GM21825 (cell line): ENCODE results near the gene KCNAB2.

Source experiments
- ATAC-seq: cut with Tn5 transposase; IDR thresholded peaks from one replicate; pipeline ENCODE4 v1.9.1; 2021; ENCODE audit warnings: mild to moderate bottlenecking, moderate library complexity; ENCODE audit not compliant: unreplicated experiment

KCNAB2 gene

GRCh38 chr1:6077506-6077905 lies 31.8 kb downstream of the KCNAB2 start:
- no peak for ATAC-seq

GRCh38 chr1:6077919-6078318 lies 32.2 kb downstream of the KCNAB2 start:
- ATAC-seq: no peak

- no peak for ATAC-seq
Observed at GRCh38 chr1:6080469-6080868, 34.8 kb downstream of the KCNAB2 start.

- ATAC-seq: no peak
Observed at GRCh38 chr1:6081901-6082300, 36.2 kb downstream of the KCNAB2 start.

- ATAC-seq: no peak
Observed at GRCh38 chr1:6082430-6082971, 36.8 kb downstream of the KCNAB2 start.

GRCh38 chr1:6083385-6083784 lies 37.7 kb downstream of the KCNAB2 start:
- no peak for ATAC-seq

GRCh38 chr1:6083801-6084446 lies 38.2 kb downstream of the KCNAB2 start:
- ATAC-seq: no peak

- no peak for ATAC-seq
Observed at GRCh38 chr1:6084781-6085495, 39.2 kb downstream of the KCNAB2 start.

- no peak for ATAC-seq
Observed at GRCh38 chr1:6085666-6086065, 40.0 kb downstream of the KCNAB2 start.

GRCh38 chr1:6086358-6086757 lies 40.7 kb downstream of the KCNAB2 start:
- ATAC-seq: no peak

- ATAC-seq: no peak
Observed at GRCh38 chr1:6086762-6087376, 41.2 kb downstream of the KCNAB2 start.

GRCh38 chr1:6087377-6087772 lies 41.7 kb downstream of the KCNAB2 start:
- no peak for ATAC-seq

GRCh38 chr1:6087958-6088357 lies 42.3 kb downstream of the KCNAB2 start:
- ATAC-seq: no peak

- no peak for ATAC-seq
Observed at GRCh38 chr1:6088956-6089355, 43.3 kb downstream of the KCNAB2 start.

GRCh38 chr1:6090288-6090687 lies 44.6 kb downstream of the KCNAB2 start:
- ATAC-seq: no peak

- ATAC-seq: no peak
Observed at GRCh38 chr1:6090996-6091822, 45.5 kb downstream of the KCNAB2 start.

- no peak for ATAC-seq
Observed at GRCh38 chr1:6091823-6092109, 46.1 kb downstream of the KCNAB2 start.

- ATAC-seq: no peak
Observed at GRCh38 chr1:6092211-6092610, 46.5 kb downstream of the KCNAB2 start.

- ATAC-seq: no peak
Observed at GRCh38 chr1:6093071-6093470, 47.4 kb downstream of the KCNAB2 start.

- ATAC-seq: no peak
Observed at GRCh38 chr1:6093611-6094010, 47.9 kb downstream of the KCNAB2 start.

GRCh38 chr1:6094246-6094645 lies 48.6 kb downstream of the KCNAB2 start:
- ATAC-seq: no peak
